Neuronal stem cell (in vitro differentiated cells): ENCODE measurements around the gene C1QTNF6.

ENCODE experiments used
- DNase-seq: peaks from one replicate; pipeline ENCODE4 v3.0.0-alpha.2; 2013; ENCODE audit warnings: low spot score
- H2AFZ ChIP-seq: one replicate; pipeline ENCODE4 v1.6.1; 2013; ENCODE audit warnings: mild to moderate bottlenecking, low read length, inconsistent platforms
- H2AK5ac ChIP-seq: 2 replicates; pipeline ENCODE4 v1.6.1; 2013; ENCODE audit warnings: low read depth, mild to moderate bottlenecking, inconsistent platforms, low read length, moderate library complexity, mixed read lengths
- H2BK120ac ChIP-seq: 2 replicates; pipeline ENCODE4 v1.6.1; 2013; ENCODE audit warnings: low read depth, mild to moderate bottlenecking, inconsistent platforms, low read length, moderate library complexity, mixed read lengths
- H2BK12ac ChIP-seq: one replicate; pipeline ENCODE4 v1.6.1; 2013; ENCODE audit warnings: low read length, inconsistent platforms
- H2BK15ac ChIP-seq: 2 replicates; pipeline ENCODE4 v1.6.1; 2013; ENCODE audit warnings: mild to moderate bottlenecking, low read length, inconsistent platforms, mixed read lengths
- H2BK5ac ChIP-seq: one replicate; pipeline ENCODE4 v1.6.1; 2013; ENCODE audit warnings: inconsistent platforms, mild to moderate bottlenecking, low read length, moderate library complexity
- H3K14ac ChIP-seq: one replicate; pipeline ENCODE4 v1.6.1; 2013; ENCODE audit warnings: low read length, inconsistent platforms
- H3K18ac ChIP-seq: 2 replicates; pipeline ENCODE4 v1.6.1; 2013; ENCODE audit warnings: low read length, inconsistent platforms
- H3K23ac ChIP-seq: 2 replicates; pipeline ENCODE4 v1.6.1; 2013; ENCODE audit warnings: low read depth, mild to moderate bottlenecking, mixed read lengths, low read length, inconsistent platforms; ENCODE audit not compliant: poor library complexity
- H3K27ac ChIP-seq: replicated peaks from 3 replicates; pipeline ENCODE4 v1.5.1; 2013; ENCODE audit warnings: low read length, inconsistent platforms
- H3K27me3 ChIP-seq, 3 experiments: 2 replicates each; pipeline ENCODE4 v1.6.1; 2013; ENCODE audit warnings: low read length in 3 of 3, mild to moderate bottlenecking in 2 of 3, inconsistent platforms in 1 of 3, low read depth in 1 of 3, mixed read lengths in 1 of 3, moderate library complexity in 1 of 3; ENCODE audit not compliant: control insufficient read depth in 3 of 3, insufficient read depth in 3 of 3
- H3K36me3 ChIP-seq, 2 donors: replicated peaks in 1 of 2; 2 replicates each; pipeline ENCODE4 v1.6.1; 2013; ENCODE audit warnings: low read length in 2 of 2; ENCODE audit not compliant: control insufficient read depth in 2 of 2, insufficient read depth in 2 of 2
- H3K4ac ChIP-seq: 2 replicates; pipeline ENCODE4 v1.6.1; 2013; ENCODE audit warnings: inconsistent platforms, mild to moderate bottlenecking, low read length, moderate library complexity
- H3K4me1 ChIP-seq, 2 donors: 1 replicate in 1 of 2; 2 replicates in 1 of 2; pipeline ENCODE4 v1.6.1; 2013; ENCODE audit warnings: low read length in 2 of 2, low read depth in 1 of 2; ENCODE audit not compliant: control insufficient read depth in 2 of 2, insufficient read depth in 1 of 2
- H3K4me2 ChIP-seq: one replicate; pipeline ENCODE4 v1.6.1; 2013; ENCODE audit warnings: mild to moderate bottlenecking, low read length, inconsistent platforms; ENCODE audit not compliant: insufficient read depth, poor library complexity, severe bottlenecking
- H3K4me3 ChIP-seq, 2 donors: 2 replicates each; pipeline ENCODE4 v1.5.1; 2013; ENCODE audit warnings: low read length in 2 of 2, mild to moderate bottlenecking in 2 of 2, inconsistent platforms in 1 of 2, moderate library complexity in 1 of 2
- H3K79me1 ChIP-seq: one replicate; pipeline ENCODE4 v1.6.1; 2013; ENCODE audit warnings: low read depth, mild to moderate bottlenecking, inconsistent platforms, low read length, moderate library complexity
- H3K9ac ChIP-seq: one replicate; pipeline ENCODE4 v1.6.1; 2013; ENCODE audit warnings: mild to moderate bottlenecking, low read depth, low read length, inconsistent platforms; ENCODE audit not compliant: poor library complexity
- H3K9me3 ChIP-seq, 2 donors: replicated peaks in 1 of 2; 2 replicates each; pipeline versions ENCODE3 to v1.6.1; 2013; ENCODE audit warnings: low read length in 2 of 2, mild to moderate bottlenecking in 2 of 2, inconsistent platforms in 1 of 2, low read depth in 1 of 2, mixed read lengths in 1 of 2, moderate library complexity in 1 of 2; ENCODE audit not compliant: control insufficient read depth in 2 of 2, insufficient read depth in 1 of 2
- H4K8ac ChIP-seq: one replicate; pipeline ENCODE4 v1.6.1; 2013; ENCODE audit warnings: low read depth, mild to moderate bottlenecking, inconsistent platforms, low read length, moderate library complexity
- H4K91ac ChIP-seq: one replicate; pipeline ENCODE4 v1.6.1; 2013; ENCODE audit warnings: low read length, low read depth, mild to moderate bottlenecking, inconsistent platforms; ENCODE audit not compliant: poor library complexity
- WGBS, 2 donors: extraction: QIAGEN DNeasy Blood & Tissue Kit; methylation state at CpG; one replicate each; pipeline ENCODE4 v1.1.7; 2013; ENCODE audit warnings: missing lambda C conversion rate in 2 of 2, mixed read lengths in 1 of 2; ENCODE audit not compliant: insufficient read length in 2 of 2, insufficient replicate concordance in 1 of 2; ENCODE audit errors: extremely low coverage in 2 of 2; 5-methylcytosine and 5-hydroxymethylcytosine counted together

The C1QTNF6 gene

DNA sequence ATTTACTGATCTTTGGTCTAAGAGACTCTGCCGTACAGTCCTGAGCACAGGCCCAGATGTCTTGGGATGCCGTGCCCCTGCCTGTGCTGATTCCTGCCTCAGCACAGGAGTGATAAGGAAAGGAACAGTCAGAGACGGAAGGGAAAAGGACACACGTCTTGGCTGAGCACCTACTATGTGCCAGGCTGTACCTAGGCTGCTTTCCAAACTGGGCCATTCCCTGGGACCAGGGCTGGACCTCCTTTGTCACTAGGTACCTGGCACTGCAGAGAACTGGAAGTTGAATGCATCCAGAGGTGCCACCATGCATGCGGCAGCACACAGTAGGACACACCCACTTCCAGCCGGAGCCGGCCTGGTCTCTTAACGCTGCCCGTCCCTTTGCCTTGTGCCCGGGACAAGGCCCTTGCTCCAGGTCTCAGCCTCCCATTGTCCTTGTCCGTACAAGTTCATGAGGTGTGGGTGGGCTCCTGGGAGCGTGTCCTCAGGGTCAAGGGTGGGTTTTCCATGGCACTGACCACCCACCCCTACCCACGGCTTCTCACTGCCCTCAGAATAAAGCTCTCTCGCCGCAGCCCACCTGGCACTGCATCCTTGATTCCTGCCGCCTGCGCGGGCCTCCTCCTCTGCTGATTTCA, 25.3 kb upstream of the C1QTNF6 start:
- Histone ChIP-seq H3K9ac (peak overlapping the region; percentile 17), H2AFZ (no peak overlapping the region), H3K9me3 (no peaks in the 10 kb centered on the region), H3K23ac (no peak overlapping the region), H3K36me3 (no peaks in the 10 kb centered on the region), H3K4me2 (no peak overlapping the region), H2BK12ac (peak overlapping the region; percentile 14), H3K4me1 (peaks cover 9 to 11% of the 10 kb centered on the region in 2 donors), H3K18ac (peak overlapping the region; percentile 35), H2AK5ac (peak overlapping the region; percentile 89), H3K4ac (no peak overlapping the region), H4K8ac (no peak overlapping the region), H3K4me3 (no peak overlapping the region), H2BK15ac (peak overlapping the region; percentile 42), H3K14ac (no peak overlapping the region), H3K27ac (no peak overlapping the region), H2BK120ac (no peak overlapping the region), H4K91ac (no peak overlapping the region), H2BK5ac (peak overlapping the region; percentile 4), H3K79me1 (no peaks in the 10 kb centered on the region), H3K27me3 (peaks cover 0 to 73% (median 0%) of the 10 kb centered on the region in 3 experiments)
- DNase-seq, result no peak
- WGBS, 2 donors, result no CpG with 5 or more reads among the region's 18 CpGs

GRCh38 chr22:37212174-37212906, 24.3 kb upstream of the C1QTNF6 start, which contains the start of gene SSTR3:
SSTR3 (minus strand) TSS chr22:37212477; CDS start chr22:37207803, 4,674 bp downstream.
- H2AK5ac ChIP-seq, result peak within 1 kb of the TSS; percentile 89
- H3K9ac ChIP-seq, result peak within 1 kb of the TSS; percentile 27
- peak within 1 kb of the TSS; percentile 14 for H2BK12ac ChIP-seq
- no peak within 1 kb of the TSS for H4K91ac ChIP-seq
- H3K4me2 ChIP-seq, result peak within 1 kb of the TSS; percentile 41
- H2AFZ ChIP-seq, result peak within 1 kb of the TSS; percentile 42
- no peak within 1 kb of the TSS for H2BK120ac ChIP-seq
- H3K9me3 ChIP-seq, result no peaks in the 10 kb centered on the region
- H3K4ac ChIP-seq, result no peak within 1 kb of the TSS
- H3K18ac ChIP-seq, result peak within 1 kb of the TSS; percentile 89
- H3K4me1 ChIP-seq, result peaks cover 9 to 11% of the 10 kb centered on the region in 2 donors
- H3K27me3 ChIP-seq, result peaks cover 0 to 77% (median 0%) of the 10 kb centered on the region in 3 experiments
- peak within 1 kb of the TSS; percentile 58 for H3K14ac ChIP-seq
- WGBS, 2 donors, result no CpG with 5 or more reads among the region's 23 CpGs
- H3K4me3 ChIP-seq, result no peak within 1 kb of the TSS
- peak within 1 kb of the TSS; percentile 26 for H2BK5ac ChIP-seq
- peak within 1 kb of the TSS; percentile 65 for H2BK15ac ChIP-seq
- peak; percentile 32 for DNase-seq
- no peaks in the 10 kb centered on the region for H3K36me3 ChIP-seq
- peak within 1 kb of the TSS; percentile 67 for H3K23ac ChIP-seq
- no peak within 1 kb of the TSS for H4K8ac ChIP-seq
- no peak within 1 kb of the TSS for H3K27ac ChIP-seq
- no peaks in the 10 kb centered on the region for H3K79me1 ChIP-seq

DNA sequence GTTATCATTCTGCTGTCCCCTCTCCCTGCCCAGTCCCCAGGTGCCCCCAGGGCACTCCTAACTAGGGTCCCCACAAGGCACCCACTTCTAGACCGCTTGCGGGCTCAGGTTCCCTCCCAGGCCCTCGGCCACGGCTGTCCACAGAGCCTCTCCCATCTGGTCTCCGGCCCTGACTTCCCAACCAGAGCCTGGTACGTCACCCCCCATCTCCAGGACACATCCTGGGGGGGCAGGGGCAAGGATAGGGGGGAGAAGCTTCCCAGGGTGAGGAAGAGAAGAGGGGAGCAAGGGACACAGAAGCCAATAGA, 23.8 kb upstream of the C1QTNF6 start:
- WGBS, 2 donors, result no CpG with 5 or more reads among the region's 6 CpGs
- H2AFZ ChIP-seq, result peak overlapping the region; percentile 42
- no peak overlapping the region for H4K91ac ChIP-seq
- no peak overlapping the region for H3K4me3 ChIP-seq
- peak overlapping the region; percentile 67 for H3K23ac ChIP-seq
- no peak overlapping the region for H2BK120ac ChIP-seq
- peaks cover 9 to 11% of the 10 kb centered on the region in 2 donors for H3K4me1 ChIP-seq
- no peak overlapping the region for H2BK15ac ChIP-seq
- H2BK12ac ChIP-seq, result no peak overlapping the region
- no peak overlapping the region for H4K8ac ChIP-seq
- H3K9me3 ChIP-seq, result no peaks in the 10 kb centered on the region
- H3K4me2 ChIP-seq, result no peak overlapping the region
- H3K36me3 ChIP-seq, result no peaks in the 10 kb centered on the region
- no peak overlapping the region for H3K9ac ChIP-seq
- H3K27me3 ChIP-seq, result peaks cover 0 to 74% (median 0%) of the 10 kb centered on the region in 3 experiments
- peak overlapping the region; percentile 26 for H2BK5ac ChIP-seq
- H3K14ac ChIP-seq, result no peak overlapping the region
- peak overlapping the region; percentile 54 for H2AK5ac ChIP-seq
- H3K79me1 ChIP-seq, result no peaks in the 10 kb centered on the region
- H3K27ac ChIP-seq, result no peak overlapping the region
- peak overlapping the region; percentile 23 for H3K18ac ChIP-seq
- DNase-seq, result no peak
- H3K4ac ChIP-seq, result no peak overlapping the region
